Rectal smooth muscle tissue (tissue), 1 donor: ENCODE measurements around the gene TSPOAP1.

ENCODE experiments used
- H3K27ac ChIP-seq: one replicate; pipeline ENCODE4 v1.7.0; 2013; ENCODE audit warnings: low read depth, low read length, inconsistent platforms
- H3K27me3 ChIP-seq: one replicate; pipeline ENCODE4 v1.7.0; 2013; ENCODE audit warnings: low read length; ENCODE audit not compliant: control insufficient read depth, insufficient read depth
- H3K36me3 ChIP-seq: one replicate; pipeline ENCODE4 v1.7.0; 2013; ENCODE audit warnings: low read length; ENCODE audit not compliant: control insufficient read depth, insufficient read depth
- H3K4me1 ChIP-seq: one replicate; pipeline ENCODE4 v1.7.0; 2013; ENCODE audit warnings: low read length; ENCODE audit not compliant: control insufficient read depth, insufficient read depth
- H3K4me3 ChIP-seq: one replicate; pipeline ENCODE4 v1.7.0; 2013; ENCODE audit warnings: low read length
- H3K9ac ChIP-seq: one replicate; pipeline ENCODE4 v1.7.0; 2013; ENCODE audit warnings: low read length

Gene TSPOAP1

DNA sequence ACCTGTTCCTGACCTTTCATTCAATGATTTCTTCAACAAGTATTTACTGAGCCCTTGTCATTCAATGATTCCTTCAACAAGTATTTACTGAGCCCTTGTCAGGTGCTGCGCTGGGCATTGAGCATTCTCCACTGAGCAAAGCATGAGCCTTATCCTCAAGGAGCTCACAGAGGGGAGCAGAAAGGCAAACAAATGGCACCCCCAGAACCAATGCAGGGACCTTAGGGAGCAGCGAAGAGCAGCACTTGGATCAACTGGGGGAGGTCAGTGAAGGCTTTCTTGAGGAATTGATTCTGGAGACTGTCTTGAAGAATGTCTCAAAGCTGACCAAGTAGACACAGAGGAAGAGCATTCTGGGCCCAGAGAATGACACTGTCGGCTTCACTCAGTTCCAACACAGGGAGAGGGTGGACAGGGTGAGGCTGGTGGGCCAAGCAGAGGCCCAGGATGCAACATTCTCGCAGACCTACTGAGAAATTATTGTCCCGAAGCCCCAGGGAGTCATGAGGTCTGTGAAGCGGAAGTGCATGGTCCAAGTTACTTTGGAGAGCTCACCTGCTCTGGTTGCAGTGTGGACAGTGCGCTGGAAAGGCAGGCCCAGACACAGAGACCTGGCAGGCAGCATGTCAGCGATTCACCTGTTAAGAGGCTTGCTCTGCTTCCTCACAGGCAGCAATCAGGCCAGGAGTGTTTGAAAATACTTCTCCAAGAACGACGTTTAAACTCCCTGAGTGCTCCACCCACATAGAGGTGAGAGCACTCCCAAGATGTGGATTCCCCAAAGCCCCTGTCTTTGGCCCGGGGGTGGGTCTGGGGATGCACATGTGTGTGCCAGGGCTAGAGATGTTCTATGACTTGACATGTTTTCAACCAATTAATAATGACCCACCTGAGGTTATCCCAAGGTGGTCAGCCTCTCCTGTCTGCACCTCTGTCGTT is 44.7 kb downstream of the TSPOAP1 start:
- no peaks in the 10 kb centered on the region for H3K4me1 ChIP-seq
- H3K9ac ChIP-seq: no peak overlapping the region
- no peak overlapping the region for H3K4me3 ChIP-seq
- H3K27ac ChIP-seq: no peak overlapping the region
- peaks cover 3% of the 10 kb centered on the region for H3K27me3 ChIP-seq
- no peaks in the 10 kb centered on the region for H3K36me3 ChIP-seq

- Histone ChIP-seq H3K36me3 (no peaks in the 10 kb centered on the region), H3K9ac (no peak overlapping the region), H3K27ac (no peak overlapping the region), H3K4me1 (no peaks in the 10 kb centered on the region), H3K4me3 (no peak overlapping the region), H3K27me3 (peaks cover 3% of the 10 kb centered on the region)
These were observed 46.2 kb downstream of the TSPOAP1 start for GRCh38 chr17:58282442-58282841.

- Histone ChIP-seq H3K36me3 (no peaks in the 10 kb centered on the region), H3K4me3 (no peak overlapping the region), H3K9ac (no peak overlapping the region), H3K27me3 (peaks cover 3% of the 10 kb centered on the region), H3K4me1 (no peaks in the 10 kb centered on the region), H3K27ac (no peak overlapping the region)
These were observed 47.0 kb downstream of the TSPOAP1 start for GRCh38 chr17:58281511-58282011.

DNA sequence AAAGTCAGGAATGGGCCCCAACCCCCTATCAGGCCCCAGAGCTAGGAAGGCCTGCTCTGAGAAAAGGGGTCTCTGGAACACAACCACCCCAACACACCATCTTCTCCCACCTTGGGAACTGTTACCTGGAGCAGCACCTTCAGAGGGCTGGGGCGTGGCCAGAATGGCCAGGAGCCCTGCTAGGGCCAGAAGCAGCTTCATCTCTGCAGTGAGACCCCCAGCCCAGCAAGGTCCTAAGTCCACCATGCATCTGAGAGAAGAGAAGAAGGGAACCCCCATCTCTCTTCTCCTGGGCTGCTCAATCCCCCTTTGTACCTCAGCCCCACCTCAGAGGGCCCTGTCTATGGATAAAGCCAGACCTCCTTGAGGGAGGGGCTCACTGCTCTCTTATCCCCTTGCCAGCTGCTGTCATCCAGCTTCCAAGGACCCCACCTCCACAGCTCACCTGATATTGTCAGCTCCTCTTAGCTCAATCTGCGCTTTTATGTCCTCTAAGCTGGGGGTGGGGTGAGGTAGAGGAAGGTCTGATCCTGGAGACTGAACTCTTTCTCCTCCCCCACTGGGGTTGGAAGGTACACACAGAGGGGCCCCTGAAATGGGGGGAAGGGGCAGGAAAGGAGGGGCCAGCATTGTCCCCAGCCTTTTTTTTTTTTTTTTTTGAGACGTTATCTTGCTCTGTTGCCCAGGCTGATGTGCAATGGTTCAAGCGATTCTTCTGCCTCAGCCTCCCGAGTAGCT is 47.9 kb downstream of the TSPOAP1 start, which contains the start of gene MPO:
TSS of gene MPO (minus strand) at position 456 of the 738 bp plus-strand sequence. CDS start at position 279, 177 bp downstream.
- Histone ChIP-seq H3K4me1 (no peaks in the 10 kb centered on the region), H3K4me3 (no peak within 1 kb of the TSS), H3K27me3 (peaks cover 3% of the 10 kb centered on the region), H3K27ac (no peak within 1 kb of the TSS), H3K36me3 (no peaks in the 10 kb centered on the region), H3K9ac (no peak within 1 kb of the TSS)

GRCh38 chr17:58279736-58280479 is 48.7 kb downstream of the TSPOAP1 start:
- H3K4me3 ChIP-seq: no peak overlapping the region
- H3K27ac ChIP-seq: no peak overlapping the region
- no peaks in the 10 kb centered on the region for H3K4me1 ChIP-seq
- H3K27me3 ChIP-seq: peaks cover 3% of the 10 kb centered on the region
- H3K36me3 ChIP-seq: no peaks in the 10 kb centered on the region
- H3K9ac ChIP-seq: no peak overlapping the region

GRCh38 chr17:58279016-58279711 is 49.4 kb downstream of the TSPOAP1 start:
- H3K9ac ChIP-seq: no peak overlapping the region
- no peak overlapping the region for H3K27ac ChIP-seq
- H3K27me3 ChIP-seq: peaks cover 3% of the 10 kb centered on the region
- H3K4me3 ChIP-seq: peak overlapping the region; percentile 32
- no peaks in the 10 kb centered on the region for H3K36me3 ChIP-seq
- H3K4me1 ChIP-seq: no peaks in the 10 kb centered on the region

DNA sequence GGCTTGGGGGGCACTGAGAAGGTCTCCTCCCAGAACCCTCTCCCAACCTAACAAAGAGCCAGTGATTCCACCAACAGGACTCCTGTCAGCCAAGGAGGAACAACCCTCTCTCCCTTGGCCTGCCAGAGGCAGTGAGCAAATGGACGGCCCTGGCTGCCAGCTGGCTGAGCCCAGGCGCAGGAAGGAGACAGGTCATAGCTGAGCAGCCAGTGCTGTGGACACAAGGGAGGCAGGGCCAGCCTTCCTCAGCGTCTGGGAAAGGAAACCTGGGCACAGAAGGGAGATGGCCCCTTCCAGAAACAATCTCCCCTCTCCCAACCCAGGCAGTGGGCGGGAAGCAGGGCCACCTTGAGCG is 50.0 kb downstream of the TSPOAP1 start:
- Histone ChIP-seq H3K36me3 (no peaks in the 10 kb centered on the region), H3K9ac (no peak overlapping the region), H3K27ac (no peak overlapping the region), H3K27me3 (peaks cover 3% of the 10 kb centered on the region), H3K4me1 (no peaks in the 10 kb centered on the region), H3K4me3 (no peak overlapping the region)

DNA sequence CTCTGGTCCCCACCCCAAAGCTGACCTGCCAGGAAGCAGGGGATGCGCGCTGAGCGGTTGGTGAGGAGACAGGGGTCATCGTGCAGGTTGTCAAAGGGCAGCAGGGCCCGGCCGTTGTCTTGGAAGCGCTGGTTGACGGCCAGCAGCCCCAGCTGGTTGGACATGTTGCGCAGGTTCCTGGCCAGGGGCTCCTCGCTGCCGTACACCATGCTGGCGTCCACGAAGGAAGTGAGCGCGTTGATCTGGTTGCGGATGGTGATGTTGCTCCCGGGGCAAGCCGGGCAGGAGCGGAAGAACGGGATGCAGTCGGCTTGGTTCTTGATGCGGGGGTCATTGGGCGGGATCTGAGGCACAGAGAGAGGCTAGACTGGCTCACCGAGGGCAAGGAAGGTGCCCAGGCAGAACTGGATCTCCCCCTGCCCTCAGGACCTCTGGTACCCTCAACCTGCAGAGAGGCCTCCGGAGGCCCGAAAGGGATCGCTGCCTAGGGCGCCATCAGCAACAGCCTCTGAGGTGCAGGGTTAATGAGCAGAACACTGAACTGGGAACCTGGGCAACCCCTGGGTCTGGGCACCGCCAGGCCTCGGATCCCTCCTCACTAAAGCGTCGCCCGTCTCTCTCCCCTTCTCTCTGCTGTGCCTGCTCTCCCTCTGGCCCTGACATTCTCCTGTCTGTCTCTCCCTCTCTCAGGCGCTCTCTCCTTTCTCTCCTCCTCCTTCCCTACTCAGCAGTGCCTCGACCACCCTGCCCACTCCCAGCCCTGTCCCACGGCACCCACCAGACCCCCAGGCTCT is 50.6 kb downstream of the TSPOAP1 start:
- Histone ChIP-seq H3K4me1 (no peaks in the 10 kb centered on the region), H3K4me3 (no peak overlapping the region), H3K27me3 (peaks cover 3% of the 10 kb centered on the region), H3K9ac (no peak overlapping the region), H3K27ac (no peak overlapping the region), H3K36me3 (no peaks in the 10 kb centered on the region)

- no peaks in the 10 kb centered on the region for H3K4me1 ChIP-seq
- H3K27ac ChIP-seq: no peak overlapping the region
- H3K36me3 ChIP-seq: no peaks in the 10 kb centered on the region
- H3K4me3 ChIP-seq: no peak overlapping the region
- H3K9ac ChIP-seq: no peak overlapping the region
- peaks cover 3% of the 10 kb centered on the region for H3K27me3 ChIP-seq
These were observed 51.3 kb downstream of the TSPOAP1 start for GRCh38 chr17:58277107-58277801.

DNA sequence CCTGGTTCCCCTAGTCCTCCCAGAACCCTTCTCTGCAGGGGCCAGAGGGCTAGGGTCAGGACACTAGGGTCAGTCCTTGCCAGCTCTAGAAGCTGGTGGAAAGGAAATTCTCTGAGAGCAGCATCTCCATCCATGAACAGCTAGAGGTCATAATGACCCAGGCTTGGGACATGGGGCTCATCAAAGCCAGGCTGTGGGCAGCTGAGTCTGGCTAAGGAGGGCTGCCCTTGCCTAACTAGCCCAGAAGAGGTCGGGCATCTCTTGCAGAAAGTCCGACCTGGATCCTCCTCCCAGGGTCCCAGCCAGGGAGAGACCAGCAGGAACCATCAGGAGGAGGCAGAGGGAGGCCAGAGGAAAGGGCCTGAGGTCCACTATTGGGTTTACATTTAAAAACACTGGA is 52.2 kb downstream of the TSPOAP1 start:
- H3K27me3 ChIP-seq: peaks cover 3% of the 10 kb centered on the region
- H3K36me3 ChIP-seq: no peaks in the 10 kb centered on the region
- no peak overlapping the region for H3K9ac ChIP-seq
- H3K27ac ChIP-seq: no peak overlapping the region
- no peak overlapping the region for H3K4me3 ChIP-seq
- no peaks in the 10 kb centered on the region for H3K4me1 ChIP-seq

GRCh38 chr17:58275417-58275816 is 53.2 kb downstream of the TSPOAP1 start:
- H3K4me3 ChIP-seq: no peak overlapping the region
- H3K9ac ChIP-seq: no peak overlapping the region
- H3K27ac ChIP-seq: no peak overlapping the region
- H3K36me3 ChIP-seq: no peaks in the 10 kb centered on the region
- no peaks in the 10 kb centered on the region for H3K4me1 ChIP-seq
- H3K27me3 ChIP-seq: peaks cover 3% of the 10 kb centered on the region
